ENCODE results near the gene ACTL9.

DNA sequence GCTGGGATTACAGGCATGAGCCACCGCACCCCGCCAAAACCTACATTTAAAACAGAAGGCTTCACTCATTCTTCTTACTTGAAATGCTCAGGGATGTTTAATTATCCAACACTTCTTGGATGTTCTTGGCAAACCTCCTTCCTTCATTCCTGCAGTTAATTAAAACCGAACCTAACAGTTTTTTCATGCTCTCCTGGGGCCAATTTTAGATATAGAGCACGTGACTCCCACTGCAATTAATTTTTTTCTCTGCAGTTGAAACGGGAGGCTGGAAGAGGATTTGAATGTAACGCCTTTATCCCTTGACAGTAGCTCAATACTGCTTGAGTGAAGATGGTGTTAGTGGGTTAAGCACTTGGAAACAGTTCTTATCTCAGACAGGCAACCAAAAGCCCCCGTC is 4.6 kb upstream of the ACTL9 start:
- TF ChIP-seq, protein P1, sequence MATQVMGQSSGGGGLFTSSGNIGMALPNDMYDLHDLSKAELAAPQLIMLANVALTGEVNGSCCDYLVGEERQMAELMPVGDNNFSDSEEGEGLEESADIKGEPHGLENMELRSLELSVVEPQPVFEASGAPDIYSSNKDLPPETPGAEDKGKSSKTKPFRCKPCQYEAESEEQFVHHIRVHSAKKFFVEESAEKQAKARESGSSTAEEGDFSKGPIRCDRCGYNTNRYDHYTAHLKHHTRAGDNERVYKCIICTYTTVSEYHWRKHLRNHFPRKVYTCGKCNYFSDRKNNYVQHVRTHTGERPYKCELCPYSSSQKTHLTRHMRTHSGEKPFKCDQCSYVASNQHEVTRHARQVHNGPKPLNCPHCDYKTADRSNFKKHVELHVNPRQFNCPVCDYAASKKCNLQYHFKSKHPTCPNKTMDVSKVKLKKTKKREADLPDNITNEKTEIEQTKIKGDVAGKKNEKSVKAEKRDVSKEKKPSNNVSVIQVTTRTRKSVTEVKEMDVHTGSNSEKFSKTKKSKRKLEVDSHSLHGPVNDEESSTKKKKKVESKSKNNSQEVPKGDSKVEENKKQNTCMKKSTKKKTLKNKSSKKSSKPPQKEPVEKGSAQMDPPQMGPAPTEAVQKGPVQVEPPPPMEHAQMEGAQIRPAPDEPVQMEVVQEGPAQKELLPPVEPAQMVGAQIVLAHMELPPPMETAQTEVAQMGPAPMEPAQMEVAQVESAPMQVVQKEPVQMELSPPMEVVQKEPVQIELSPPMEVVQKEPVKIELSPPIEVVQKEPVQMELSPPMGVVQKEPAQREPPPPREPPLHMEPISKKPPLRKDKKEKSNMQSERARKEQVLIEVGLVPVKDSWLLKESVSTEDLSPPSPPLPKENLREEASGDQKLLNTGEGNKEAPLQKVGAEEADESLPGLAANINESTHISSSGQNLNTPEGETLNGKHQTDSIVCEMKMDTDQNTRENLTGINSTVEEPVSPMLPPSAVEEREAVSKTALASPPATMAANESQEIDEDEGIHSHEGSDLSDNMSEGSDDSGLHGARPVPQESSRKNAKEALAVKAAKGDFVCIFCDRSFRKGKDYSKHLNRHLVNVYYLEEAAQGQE (IDR thresholded peaks at IDR 0.05; ENCODE audit: low read depth, low read length): no peak
- TF ChIP-seq, protein P2, sequence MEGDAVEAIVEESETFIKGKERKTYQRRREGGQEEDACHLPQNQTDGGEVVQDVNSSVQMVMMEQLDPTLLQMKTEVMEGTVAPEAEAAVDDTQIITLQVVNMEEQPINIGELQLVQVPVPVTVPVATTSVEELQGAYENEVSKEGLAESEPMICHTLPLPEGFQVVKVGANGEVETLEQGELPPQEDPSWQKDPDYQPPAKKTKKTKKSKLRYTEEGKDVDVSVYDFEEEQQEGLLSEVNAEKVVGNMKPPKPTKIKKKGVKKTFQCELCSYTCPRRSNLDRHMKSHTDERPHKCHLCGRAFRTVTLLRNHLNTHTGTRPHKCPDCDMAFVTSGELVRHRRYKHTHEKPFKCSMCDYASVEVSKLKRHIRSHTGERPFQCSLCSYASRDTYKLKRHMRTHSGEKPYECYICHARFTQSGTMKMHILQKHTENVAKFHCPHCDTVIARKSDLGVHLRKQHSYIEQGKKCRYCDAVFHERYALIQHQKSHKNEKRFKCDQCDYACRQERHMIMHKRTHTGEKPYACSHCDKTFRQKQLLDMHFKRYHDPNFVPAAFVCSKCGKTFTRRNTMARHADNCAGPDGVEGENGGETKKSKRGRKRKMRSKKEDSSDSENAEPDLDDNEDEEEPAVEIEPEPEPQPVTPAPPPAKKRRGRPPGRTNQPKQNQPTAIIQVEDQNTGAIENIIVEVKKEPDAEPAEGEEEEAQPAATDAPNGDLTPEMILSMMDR (IDR thresholded peaks at IDR 0.05): no peak
- no peak for TF ChIP-seq TEAD4 (IDR thresholded peaks at IDR 0.05; ENCODE audit: borderline replicate concordance, insufficient read depth)
- TF ChIP-seq, protein P3, sequence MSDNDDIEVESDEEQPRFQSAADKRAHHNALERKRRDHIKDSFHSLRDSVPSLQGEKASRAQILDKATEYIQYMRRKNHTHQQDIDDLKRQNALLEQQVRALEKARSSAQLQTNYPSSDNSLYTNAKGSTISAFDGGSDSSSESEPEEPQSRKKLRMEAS (IDR thresholded peaks at IDR 0.05; ENCODE audit: low read depth): no peak
- no peak for TF ChIP-seq TAF1 (IDR thresholded peaks at IDR 0.05; ENCODE audit: borderline replicate concordance, low read depth, low read length)
- TF ChIP-seq SIN3A (IDR thresholded peaks at IDR 0.05; ENCODE audit: borderline replicate concordance, low read depth, low read length): no peak
- no peak for TF ChIP-seq JUND (IDR thresholded peaks at IDR 0.05)
- TF ChIP-seq NFIC (IDR thresholded peaks at IDR 0.05; ENCODE audit: borderline replicate concordance): no peak
- TF ChIP-seq NRF1 (IDR thresholded peaks at IDR 0.05; ENCODE audit: low read depth, low read length): no peak
- TF ChIP-seq YY1 (IDR thresholded peaks at IDR 0.05; ENCODE audit: low read depth): no peak
- TF ChIP-seq, protein P4, sequence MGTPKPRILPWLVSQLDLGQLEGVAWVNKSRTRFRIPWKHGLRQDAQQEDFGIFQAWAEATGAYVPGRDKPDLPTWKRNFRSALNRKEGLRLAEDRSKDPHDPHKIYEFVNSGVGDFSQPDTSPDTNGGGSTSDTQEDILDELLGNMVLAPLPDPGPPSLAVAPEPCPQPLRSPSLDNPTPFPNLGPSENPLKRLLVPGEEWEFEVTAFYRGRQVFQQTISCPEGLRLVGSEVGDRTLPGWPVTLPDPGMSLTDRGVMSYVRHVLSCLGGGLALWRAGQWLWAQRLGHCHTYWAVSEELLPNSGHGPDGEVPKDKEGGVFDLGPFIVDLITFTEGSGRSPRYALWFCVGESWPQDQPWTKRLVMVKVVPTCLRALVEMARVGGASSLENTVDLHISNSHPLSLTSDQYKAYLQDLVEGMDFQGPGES (IDR thresholded peaks at IDR 0.05; ENCODE audit: low read depth, low read length): no peak
- no peak for TF ChIP-seq RAD21 (IDR thresholded peaks at IDR 0.05; ENCODE audit: low read length)

All from SK-N-SH (cell line).